ENCODE measurements around the gene BEGAIN.

BEGAIN gene

GRCh38 chr14:100580316-100581227, 6.6 kb downstream of the BEGAIN start:
- no peak for DNase-seq (ENCODE audit: low read depth)
- H3K4me3 ChIP-seq (ENCODE audit: low read length) = no peak overlapping the region
- TF ChIP-seq, protein P1, sequence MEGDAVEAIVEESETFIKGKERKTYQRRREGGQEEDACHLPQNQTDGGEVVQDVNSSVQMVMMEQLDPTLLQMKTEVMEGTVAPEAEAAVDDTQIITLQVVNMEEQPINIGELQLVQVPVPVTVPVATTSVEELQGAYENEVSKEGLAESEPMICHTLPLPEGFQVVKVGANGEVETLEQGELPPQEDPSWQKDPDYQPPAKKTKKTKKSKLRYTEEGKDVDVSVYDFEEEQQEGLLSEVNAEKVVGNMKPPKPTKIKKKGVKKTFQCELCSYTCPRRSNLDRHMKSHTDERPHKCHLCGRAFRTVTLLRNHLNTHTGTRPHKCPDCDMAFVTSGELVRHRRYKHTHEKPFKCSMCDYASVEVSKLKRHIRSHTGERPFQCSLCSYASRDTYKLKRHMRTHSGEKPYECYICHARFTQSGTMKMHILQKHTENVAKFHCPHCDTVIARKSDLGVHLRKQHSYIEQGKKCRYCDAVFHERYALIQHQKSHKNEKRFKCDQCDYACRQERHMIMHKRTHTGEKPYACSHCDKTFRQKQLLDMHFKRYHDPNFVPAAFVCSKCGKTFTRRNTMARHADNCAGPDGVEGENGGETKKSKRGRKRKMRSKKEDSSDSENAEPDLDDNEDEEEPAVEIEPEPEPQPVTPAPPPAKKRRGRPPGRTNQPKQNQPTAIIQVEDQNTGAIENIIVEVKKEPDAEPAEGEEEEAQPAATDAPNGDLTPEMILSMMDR (conservative IDR thresholded peaks at IDR 0.05; ENCODE audit: low read length) = no peak

DNA sequence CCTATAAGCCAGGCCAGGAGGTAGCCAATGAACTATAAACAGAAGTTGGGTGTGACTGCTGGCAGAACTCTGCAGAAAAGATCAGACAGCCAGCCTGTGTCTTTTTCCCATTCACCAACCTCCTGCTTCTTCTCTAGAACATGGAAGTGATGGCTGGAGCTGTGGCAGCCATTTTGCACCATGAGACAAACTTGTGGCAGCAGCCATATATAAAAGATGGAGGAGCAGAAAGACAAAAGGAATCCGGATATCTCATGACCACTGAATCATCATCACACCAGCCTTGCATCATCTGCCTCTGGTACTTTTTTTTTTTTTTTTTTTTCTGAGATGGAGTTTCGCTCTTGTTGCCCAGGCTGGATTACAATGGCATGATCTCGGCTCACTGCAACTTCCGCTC, 8.7 kb downstream of the BEGAIN start:
- DNase-seq (ENCODE audit: low read depth) = peak; percentile 8
- no peak overlapping the region for H3K4me3 ChIP-seq (ENCODE audit: low read length)

DNA sequence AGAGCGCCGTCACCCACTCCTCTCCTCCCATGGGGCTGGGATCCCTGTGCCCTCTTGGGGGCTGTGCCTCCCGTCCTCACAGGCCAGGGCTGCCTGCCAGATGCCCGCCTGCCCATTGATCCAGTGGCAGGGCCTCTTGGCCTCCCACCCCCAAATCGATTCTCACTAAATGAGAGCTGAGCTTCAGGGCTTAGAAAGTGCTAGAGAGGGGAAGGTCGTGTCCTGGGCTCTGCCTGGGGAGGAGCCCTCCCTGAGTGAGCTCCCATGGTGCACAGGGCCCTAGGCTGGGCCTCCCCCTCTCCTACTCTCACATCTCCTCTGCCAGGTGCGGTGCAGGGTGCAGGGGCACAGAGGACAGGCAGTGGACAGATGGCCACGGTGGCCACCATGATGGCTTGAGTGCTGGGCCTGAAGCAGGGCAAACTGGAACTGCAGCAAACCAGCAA, 9.2 kb downstream of the BEGAIN start:
- DNase-seq (ENCODE audit: low read depth) = no peak
- TF ChIP-seq, protein P1 (conservative IDR thresholded peaks at IDR 0.05; ENCODE audit: low read length) = no peak
- no peak overlapping the region for H3K4me3 ChIP-seq (ENCODE audit: low read length)

More for the DNA sequence above, 8.7 kb downstream of the BEGAIN start:
- TF ChIP-seq, protein P1 (conservative IDR thresholded peaks at IDR 0.05; ENCODE audit: low read length) = no peak

GRCh38 chr14:100577321-100577985, 9.8 kb downstream of the BEGAIN start:
- DNase-seq (ENCODE audit: low read depth) = no peak
- TF ChIP-seq, protein P1 (conservative IDR thresholded peaks at IDR 0.05; ENCODE audit: low read length) = no peak
- no peak overlapping the region for H3K4me3 ChIP-seq (ENCODE audit: low read length)

DNA sequence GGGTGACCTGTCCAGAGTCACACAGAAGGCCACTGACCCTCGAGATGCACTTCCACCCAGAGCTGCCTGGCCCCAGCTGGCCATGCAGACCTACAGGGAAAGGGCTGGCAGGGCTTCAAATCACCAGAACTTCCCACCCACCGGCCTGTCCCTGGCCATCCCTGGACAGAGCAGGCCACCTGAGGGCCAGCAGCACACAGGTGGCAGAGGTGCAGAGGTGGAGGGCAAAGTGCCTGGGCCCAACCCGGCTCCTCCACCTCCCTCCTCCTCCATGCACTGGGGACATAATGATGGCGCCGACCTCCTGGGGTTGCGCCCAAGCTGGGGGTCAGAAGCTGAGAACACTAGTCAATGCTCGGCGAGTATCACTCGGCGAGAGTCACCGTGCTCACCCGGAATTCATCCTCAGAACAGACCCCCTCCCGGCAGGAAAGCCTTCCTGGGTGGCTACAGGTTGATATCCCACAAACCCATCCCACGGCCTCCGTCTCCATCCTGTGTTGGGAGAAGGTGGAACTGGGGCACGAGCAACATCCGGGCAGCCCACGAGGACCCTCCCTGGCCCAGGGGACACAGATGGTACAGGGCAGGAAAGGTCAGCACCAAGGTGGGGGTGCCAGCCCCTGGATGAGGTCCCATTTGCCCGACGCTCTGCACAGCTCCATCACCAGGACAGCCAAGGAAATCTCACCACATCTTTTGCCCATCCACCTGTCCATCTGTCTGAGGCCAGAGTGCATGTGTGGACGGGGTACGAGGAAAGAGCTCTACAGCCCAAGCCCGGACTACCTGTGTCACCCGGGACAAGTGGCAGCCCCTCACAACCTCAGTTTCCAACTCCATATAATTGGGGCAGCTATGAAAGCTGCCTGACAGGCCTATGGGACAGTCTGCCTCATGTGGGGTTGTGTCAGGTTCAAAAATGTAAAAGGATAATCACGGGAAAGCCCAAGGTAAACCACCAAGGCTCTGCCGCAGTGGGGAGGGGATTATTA, 10.8 kb downstream of the BEGAIN start:
- no peak for DNase-seq (ENCODE audit: low read depth)
- H3K4me3 ChIP-seq (ENCODE audit: low read length) = no peak overlapping the region
- TF ChIP-seq, protein P1 (conservative IDR thresholded peaks at IDR 0.05; ENCODE audit: low read length) = no peak

DNA sequence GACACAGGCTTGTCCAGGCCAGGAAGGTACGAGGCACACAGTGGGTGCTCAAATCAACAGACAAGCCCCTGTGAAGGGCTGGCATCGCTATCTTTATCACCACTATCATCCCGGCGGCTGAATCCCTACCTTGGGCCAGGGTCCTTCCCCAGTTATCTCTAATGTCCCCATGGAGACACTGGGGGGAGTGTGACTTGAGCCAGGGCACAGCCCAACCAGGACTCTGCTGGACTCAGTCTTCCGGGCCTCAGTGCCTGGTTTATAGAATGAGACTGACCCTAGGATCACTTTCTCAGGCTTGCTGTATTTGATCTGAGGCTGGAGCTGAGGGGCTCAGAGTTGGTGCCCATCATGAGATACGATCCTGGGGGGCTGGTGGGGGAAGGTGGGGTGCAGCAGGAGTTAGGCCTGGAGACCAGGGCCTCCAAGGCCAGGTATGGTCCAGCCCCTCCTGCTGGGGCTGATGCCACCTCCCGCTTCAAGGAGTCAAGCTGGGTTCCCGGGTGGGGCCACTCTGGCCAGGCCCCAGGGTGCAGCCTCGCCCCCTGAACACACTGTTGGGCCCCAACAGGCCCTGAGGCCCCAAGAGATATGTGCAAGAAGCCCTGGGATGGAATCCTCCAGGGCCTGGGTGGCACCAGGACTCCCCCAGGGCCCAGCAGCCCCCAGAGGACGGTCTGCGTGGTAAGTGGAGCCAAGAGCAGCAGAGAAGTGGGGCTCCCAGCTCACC, 11.8 kb downstream of the BEGAIN start:
- TF ChIP-seq, protein P1 (conservative IDR thresholded peaks at IDR 0.05; ENCODE audit: low read length) = no peak
- no peak for DNase-seq (ENCODE audit: low read depth)
- H3K4me3 ChIP-seq (ENCODE audit: low read length) = no peak overlapping the region
